Sciatic nerve (tissue), 2 donors: ENCODE data around the gene SKIC3. TPM values are rescaled to one million over a fixed set of nuclear protein-coding genes. Genes with fewer than 3 reads are reported as not detected.

Experiments used
- ATAC-seq: fragments of 200-7000 bp; cut with Tn5 transposase; one replicate; pipeline ENCODE4 v1.9.1; 2020; ENCODE audit warnings: mild to moderate bottlenecking, moderate library complexity
- DNase-seq: peaks from one replicate; pipeline ENCODE4 v3.0.0-alpha.2; 2020; ENCODE audit warnings: low spot score
- intact Hi-C: fragments of 100-400 bp; cut with DNase I; formaldehyde crosslinking; loops from one replicate; pipeline ENCODE4 v1.14.2; 2022
- total RNA-seq: library from RNA; stranded (reverse); fragmentation: NEBNext Ultra II Directional; extraction: Animal tissue kit (Norgen Biotek cat#: 25700); gene quantifications from one replicate; pipeline ENCODE4 v1.2.1, GENCODE V29; 2021
- donor health status: DM: no; HTN: no; CAD: no.
- donor health status: DM: no; HTN: no; CAD: no.

SKIC3 gene
- total RNA-seq, 1 donor from 2014 or later: 99.9 TPM

- ATAC-seq (no peak), DNase-seq (no peak)
- intact Hi-C loops: no loop called here
These were observed 21.0 kb downstream of the SKIC3 start for GRCh38 chr5:95533761-95534160.

- intact Hi-C loops: no loop called here
- DNase-seq (no peak), ATAC-seq (no peak)
These were observed 21.7 kb downstream of the SKIC3 start for GRCh38 chr5:95533106-95533505.

- intact Hi-C loops: no loop called here
- no peak for ATAC-seq
- no peak for DNase-seq
These were observed 22.4 kb downstream of the SKIC3 start for GRCh38 chr5:95532415-95532814.

- ATAC-seq: no peak
- no peak for DNase-seq
- intact Hi-C loops: no loop called here
These were observed 23.3 kb downstream of the SKIC3 start for GRCh38 chr5:95531491-95531890.

- intact Hi-C loops: no loop called here
- DNase-seq (no peak), ATAC-seq (no peak)
These were observed 24.4 kb downstream of the SKIC3 start for GRCh38 chr5:95530416-95530815.

- ATAC-seq (no peak), DNase-seq (no peak)
- intact Hi-C loops: no loop called here
These were observed 26.2 kb downstream of the SKIC3 start for GRCh38 chr5:95528565-95528964.

- intact Hi-C loops: no loop called here
- no peak for ATAC-seq
- no peak for DNase-seq
These were observed 27.9 kb downstream of the SKIC3 start for GRCh38 chr5:95526871-95527270.

GRCh38 chr5:95524423-95524822 is 30.4 kb downstream of the SKIC3 start:
- intact Hi-C loops: no loop called here
- DNase-seq (no peak), ATAC-seq (no peak)

- intact Hi-C loops: no loop called here
These were observed 34.6 kb downstream of the SKIC3 start for GRCh38 chr5:95520206-95520605.

GRCh38 chr5:95519681-95520080 is 35.1 kb downstream of the SKIC3 start:
- no peak for ATAC-seq
- no peak for DNase-seq
- intact Hi-C loops: no loop called here

More at GRCh38 chr5:95520206-95520605, 34.6 kb downstream of the SKIC3 start:
- DNase-seq (no peak), ATAC-seq (no peak)

- DNase-seq: no peak
- intact Hi-C loops: no loop called here
- ATAC-seq: no peak
These were observed 35.6 kb downstream of the SKIC3 start for GRCh38 chr5:95519151-95519550.

GRCh38 chr5:95518417-95518816 is 36.4 kb downstream of the SKIC3 start:
- no peak for ATAC-seq
- intact Hi-C loops: no loop called here

GRCh38 chr5:95511606-95512005 is 43.2 kb downstream of the SKIC3 start:
- no peak for DNase-seq
- ATAC-seq: no peak
- intact Hi-C loops: no loop called here

More at GRCh38 chr5:95518417-95518816, 36.4 kb downstream of the SKIC3 start:
- no peak for DNase-seq

- intact Hi-C loops: no loop called here
- ATAC-seq (no peak), DNase-seq (no peak)
These were observed 46.2 kb downstream of the SKIC3 start for GRCh38 chr5:95508550-95508949.

Other genes with a start within 250 kb of the SKIC3 start
- gene FAM81B, start 163.6 kb downstream of the SKIC3 start, total RNA-seq: not detected
- 6.9 TPM for gene ARSK, start 124 bp upstream of the SKIC3 start, total RNA-seq
- gene GPR150, start 65.1 kb upstream of the SKIC3 start, total RNA-seq: 0.49 TPM
- 3.9 TPM for gene RFESD, start 91.8 kb upstream of the SKIC3 start, total RNA-seq
- 1.6 TPM for gene SPATA9, start 128.0 kb upstream of the SKIC3 start, total RNA-seq
- 192 TPM for gene RHOBTB3, start 176.4 kb upstream of the SKIC3 start, total RNA-seq